Hindlimb muscle (tissue), 1 donor: ENCODE results near the gene BHLHA15. TPM values are rescaled to one million over a fixed set of nuclear protein-coding genes. Genes with fewer than 3 reads are reported as not detected.

Source experiments
- DNase-seq: peaks from one replicate; pipeline ENCODE4 v3.0.0-alpha.2; 2013
- polyA plus RNA-seq: library from polyadenylated mRNA; unstranded; fragments of 120-200 nt; gene quantifications from one replicate; pipeline ENCODE4 v1.2.1, GENCODE V29; 2013; ENCODE audit not compliant: insufficient read length

BHLHA15 gene
- polyA plus RNA-seq, 1 donor, result 0.37 TPM

DNA sequence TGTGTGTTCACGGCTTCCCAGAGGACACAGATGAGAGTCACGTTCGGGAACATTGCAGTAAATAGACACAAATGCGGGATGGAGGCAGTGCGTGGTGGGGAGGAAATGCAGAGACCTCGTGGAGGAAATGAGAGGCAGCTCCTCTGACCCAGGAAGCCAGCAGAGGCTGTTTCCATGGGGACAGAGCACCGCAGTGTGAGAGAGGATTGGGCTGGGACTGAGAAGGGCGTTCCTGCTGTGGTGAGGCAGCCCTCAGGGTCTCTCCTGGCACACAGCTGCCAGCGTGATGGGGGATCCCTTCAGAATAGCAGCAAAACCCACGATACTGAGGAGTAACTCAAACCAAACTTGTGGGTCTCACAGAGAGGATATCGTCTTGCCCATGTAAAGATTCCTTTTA lies 21.7 kb upstream of the BHLHA15 start:
- no peak for DNase-seq

DNA sequence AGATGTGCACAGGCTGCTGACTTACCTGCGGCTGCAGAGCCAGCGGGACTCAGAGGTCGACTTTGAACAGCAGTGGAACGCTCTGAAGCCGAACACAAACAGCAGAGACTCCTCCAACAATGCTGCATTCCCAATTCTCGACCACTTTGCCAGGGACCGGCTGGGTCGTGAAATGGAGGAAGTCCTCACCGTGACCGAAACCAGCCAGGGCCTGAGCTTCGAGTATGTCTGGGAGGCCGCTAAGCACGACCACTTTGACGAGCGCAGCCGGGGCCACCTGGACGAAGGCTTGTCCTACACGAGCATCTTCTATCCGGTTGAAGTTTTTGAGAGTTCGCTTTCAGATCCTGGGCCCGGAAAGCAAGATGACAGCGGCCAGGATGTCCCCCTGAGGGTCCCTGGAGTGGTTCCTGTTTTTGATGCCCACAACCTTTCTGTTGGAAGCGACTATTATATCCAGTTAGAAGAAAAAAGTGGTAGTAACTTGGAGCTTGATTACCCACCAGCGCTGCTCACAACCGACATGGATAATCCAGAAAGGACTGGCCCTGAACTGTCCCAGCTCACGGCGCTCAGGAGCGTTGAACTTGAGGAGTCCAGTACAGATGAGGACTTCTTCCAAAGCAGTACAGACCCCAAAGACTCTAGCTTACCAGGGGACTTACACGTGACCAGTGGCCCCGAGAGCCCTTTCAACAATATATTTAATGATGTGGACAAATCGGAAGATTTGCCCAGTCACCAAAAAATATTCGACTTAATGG lies 19.4 kb upstream of the BHLHA15 start:
- no peak for DNase-seq

DNA sequence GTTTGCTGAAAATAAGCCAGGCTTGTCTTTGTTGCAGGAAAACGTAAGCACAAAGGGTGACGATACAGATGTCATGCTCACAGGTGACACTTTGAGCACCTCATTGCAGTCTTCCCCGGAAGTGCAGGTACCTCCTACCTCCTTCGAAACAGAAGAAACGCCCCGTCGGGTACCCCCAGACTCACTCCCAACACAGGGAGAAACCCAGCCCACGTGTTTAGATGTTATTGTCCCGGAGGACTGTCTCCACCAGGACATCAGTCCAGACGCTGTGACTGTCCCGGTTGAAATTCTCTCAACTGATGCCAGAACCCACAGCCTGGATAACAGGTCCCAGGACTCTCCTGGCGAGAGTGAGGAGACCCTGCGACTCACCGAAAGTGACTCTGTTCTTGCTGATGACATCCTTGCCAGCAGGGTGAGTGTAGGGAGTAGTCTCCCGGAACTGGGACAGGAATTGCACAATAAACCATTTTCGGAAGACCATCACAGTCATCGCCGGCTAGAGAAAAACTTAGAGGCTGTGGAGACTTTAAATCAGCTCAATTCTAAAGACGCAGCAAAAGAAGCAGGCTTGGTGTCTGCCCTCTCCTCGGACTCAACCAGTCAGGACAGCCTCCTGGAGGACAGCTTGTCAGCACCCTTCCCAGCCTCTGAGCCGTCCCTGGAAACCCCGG lies 18.3 kb upstream of the BHLHA15 start:
- DNase-seq, result no peak

DNA sequence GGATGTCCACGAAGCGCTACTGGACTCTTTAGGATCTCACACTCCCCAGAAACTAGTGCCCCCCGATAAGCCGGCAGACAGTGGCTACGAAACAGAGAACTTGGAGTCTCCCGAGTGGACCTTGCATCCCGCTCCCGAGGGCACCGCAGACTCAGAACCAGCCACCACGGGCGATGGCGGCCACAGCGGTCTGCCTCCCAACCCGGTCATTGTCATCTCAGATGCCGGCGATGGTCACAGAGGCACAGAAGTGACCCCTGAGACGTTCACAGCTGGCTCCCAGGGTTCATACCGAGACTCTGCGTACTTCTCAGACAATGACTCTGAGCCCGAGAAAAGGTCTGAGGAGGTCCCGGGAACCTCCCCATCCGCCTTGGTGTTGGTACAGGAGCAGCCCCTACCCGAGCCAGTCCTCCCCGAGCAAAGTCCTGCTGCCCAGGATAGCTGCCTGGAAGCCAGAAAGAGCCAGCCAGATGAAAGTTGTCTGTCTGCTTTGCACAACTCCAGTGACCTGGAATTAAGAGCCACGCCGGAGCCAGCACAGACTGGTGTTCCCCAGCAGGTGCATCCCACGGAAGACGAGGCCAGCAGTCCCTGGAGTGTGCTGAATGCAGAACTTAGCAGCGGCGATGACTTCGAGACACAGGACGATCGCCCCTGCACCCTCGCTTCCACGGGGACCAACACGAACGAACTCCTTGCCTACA lies 17.6 kb upstream of the BHLHA15 start:
- DNase-seq, result no peak

DNA sequence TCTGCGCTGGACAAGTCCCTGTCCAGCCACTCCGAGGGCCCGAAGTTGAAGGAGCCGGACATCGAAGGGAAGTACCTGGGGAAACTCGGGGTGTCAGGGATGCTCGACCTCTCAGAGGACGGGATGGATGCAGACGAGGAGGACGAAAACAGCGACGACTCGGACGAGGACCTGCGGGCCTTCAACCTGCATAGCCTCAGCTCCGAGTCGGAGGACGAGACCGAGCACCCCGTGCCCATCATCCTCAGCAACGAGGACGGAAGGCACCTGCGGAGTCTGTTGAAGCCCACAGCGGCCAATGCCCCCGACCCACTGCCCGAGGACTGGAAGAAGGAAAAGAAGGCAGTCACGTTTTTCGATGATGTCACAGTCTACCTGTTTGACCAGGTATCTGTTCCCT lies 17.1 kb upstream of the BHLHA15 start:
- no peak for DNase-seq

DNA sequence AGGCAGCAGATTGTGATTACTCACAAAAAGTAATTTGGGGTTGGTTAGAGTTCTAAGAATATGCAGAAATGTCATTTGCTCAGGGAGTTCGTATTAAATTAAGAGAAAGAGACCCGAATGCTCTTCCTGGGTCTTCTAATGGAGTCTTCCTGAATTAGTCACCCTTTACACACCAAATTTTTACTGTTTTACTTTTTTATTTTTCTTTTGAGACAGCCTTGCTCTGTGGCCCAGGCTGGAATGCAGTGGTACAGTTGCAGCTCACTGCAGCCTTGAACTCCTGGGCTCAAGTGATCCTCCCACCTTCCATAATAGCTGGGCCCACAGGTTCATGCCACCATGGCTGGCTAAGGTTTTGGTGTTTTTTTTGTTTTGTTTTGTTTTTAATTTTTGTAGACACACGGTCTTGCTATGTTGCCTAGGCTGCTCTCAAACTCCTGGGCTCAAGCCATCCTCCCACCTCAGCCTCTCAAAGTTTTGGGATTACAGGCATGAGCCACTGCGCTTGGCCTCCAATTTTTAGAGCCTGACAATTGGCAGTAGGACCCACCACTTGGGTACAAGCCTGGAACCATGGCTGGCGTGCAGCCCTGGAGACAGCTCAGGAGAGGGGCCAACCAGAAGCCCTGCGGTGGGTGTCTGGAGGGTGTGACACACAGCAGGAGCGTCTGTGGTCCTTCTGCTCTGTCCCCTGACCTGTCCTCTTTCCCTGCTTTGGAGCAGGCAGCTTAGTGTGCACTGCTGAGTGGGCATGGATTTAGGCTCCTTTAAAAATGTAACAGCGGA lies 16.4 kb upstream of the BHLHA15 start:
- DNase-seq, result no peak

DNA sequence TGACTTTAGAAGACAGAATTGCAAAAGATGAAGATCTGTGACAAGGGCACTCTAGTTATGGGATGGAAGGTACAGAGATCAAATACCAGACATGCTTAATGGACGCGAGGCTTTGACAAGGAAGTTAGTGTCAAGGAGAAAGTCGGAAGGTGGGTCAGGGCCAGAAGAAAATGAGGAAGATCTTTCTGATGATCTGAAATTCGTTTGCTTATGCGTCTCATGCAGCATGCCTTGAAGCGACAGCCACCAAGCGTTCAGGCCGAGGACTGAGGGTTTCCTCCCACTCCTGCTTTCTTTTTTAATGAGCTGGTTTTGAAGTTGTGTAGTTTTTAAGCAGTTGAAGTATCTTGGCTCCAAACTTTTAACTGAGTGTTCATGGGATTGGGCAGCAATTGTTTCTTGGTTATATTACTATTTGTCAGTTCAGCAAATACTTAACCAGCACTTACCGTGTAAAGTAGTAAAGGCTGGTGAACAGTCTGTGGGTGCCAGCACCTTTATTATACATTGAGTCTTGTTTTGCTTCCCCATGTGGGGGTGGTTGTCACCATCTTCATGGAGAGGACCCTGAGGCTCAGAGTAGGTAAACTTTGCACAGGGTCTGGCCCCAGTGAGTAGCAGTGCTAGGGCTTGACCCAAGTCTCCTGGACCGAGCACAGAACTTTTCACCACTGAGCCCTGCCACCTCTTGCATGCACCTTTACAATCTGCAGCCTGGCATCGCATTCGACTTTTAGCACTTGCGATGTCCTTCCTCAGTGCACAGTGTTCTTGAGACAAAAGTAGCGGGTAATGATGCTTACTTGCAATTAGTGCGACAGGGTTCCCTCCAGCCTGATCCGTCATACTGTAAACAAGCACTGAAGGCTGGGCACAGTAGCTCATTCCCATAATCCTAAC lies 14.3 kb upstream of the BHLHA15 start:
- DNase-seq, result no peak

DNA sequence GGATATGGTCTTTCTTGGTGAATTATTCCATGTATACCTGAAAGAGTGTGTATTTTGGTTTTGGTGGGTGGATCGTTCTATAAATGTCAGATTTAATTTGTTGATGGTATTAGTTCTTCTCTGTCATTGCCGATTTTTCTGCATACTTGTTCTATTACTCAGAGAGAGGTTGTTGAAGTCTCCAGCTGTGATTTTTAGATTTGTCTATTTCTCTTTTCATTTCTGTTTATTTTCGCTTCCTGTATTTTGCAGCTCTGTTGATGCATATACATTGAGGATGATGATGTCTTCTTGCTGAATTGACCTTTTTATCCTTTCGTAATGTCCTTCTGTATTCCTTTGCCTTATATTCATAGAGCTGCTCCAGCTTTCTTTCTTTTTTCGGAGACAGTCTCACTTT lies 12.1 kb upstream of the BHLHA15 start:
- DNase-seq, result no peak

DNA sequence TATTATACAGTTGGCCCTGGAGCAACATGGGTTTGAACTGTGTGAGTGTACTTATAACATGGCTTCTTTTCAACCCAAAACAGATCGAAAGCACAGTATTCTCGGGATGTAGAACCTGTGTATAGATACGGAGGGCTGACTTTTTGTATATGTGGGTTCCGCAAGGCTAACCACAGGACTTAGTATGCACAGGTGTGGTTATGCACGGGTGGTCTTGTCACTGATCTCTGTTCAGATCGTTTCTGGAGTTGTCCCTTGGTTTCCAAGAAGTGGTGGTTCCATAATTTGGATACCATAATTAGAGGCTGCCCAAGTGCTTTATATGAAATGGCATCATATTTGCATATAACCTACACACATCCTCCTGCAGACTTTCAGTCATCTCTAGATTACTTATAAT lies 10.9 kb upstream of the BHLHA15 start:
- DNase-seq, result no peak

DNA sequence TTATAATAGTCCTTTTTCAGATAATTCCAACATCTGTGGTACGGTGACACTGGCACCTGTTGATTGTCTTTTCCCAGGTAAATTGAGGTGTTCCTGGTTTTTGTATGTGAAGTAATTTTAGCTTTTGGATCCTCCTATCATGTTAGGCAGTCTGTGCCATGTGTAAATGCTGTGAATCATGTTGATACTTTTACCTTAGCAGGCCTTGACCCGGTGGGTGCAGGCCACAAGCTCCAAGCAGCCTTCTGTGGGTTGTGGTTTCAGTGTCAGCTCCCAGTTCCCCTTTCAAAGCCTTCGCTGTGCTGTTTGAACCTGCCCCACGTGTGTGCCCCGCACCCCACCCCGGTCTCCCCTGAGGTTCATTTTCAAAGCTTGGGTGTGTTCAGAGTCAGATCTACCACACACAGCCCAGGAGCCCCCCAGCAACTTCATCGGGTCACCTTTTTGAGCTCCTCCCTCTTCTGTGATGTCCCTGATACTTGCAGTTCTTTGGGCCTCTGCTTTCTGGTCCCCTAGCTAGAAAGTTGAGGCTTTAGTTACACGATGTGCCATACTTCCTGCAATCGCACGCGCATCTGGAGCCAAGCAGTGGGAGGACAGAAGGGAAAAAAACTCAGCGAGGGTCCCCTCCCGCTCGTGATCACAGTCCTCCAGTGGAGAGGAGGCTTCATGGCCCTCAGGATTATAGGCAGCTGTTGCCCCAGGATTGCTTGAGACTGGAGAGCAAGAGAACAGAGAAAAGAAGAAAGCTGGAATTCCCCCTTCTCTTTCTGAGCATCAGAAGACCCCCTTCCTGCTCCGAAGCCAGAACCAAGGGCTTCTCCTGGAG lies 8.7 kb upstream of the BHLHA15 start:
- no peak for DNase-seq

DNA sequence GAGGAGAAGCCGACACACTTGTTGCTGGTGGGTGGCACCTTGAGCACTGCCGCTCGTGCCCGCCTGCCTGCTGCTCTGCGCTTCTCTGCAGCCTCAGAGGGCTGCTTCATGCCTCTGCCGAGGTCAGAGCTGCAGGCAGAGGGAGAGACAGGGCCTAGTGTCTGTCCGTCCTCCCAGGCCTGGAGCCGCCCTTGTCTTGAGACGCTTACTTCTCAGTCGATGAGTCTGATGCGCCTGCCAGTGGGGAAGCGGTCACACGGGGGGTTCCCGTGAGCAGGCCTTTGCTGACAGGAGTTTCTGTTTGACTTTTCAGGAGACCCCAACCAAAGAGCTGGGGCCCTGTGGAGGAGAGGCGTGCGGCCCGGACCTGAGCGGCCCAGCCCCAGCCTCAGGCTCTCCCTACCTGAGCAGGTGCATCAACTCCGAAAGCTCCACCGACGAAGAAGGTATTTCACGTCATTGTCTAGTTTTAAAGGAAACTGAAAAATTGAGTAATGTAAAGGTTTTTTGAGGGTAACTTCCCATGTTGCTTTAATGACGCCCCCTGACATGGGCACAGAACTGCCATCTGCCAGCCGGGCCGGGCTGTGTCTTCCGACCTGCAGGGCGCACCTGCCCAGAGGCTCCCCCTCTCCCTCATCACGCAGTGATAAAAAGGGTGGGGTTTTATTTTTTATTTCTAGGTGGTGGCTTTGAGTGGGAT lies 7.8 kb upstream of the BHLHA15 start:
- DNase-seq, result no peak

DNA sequence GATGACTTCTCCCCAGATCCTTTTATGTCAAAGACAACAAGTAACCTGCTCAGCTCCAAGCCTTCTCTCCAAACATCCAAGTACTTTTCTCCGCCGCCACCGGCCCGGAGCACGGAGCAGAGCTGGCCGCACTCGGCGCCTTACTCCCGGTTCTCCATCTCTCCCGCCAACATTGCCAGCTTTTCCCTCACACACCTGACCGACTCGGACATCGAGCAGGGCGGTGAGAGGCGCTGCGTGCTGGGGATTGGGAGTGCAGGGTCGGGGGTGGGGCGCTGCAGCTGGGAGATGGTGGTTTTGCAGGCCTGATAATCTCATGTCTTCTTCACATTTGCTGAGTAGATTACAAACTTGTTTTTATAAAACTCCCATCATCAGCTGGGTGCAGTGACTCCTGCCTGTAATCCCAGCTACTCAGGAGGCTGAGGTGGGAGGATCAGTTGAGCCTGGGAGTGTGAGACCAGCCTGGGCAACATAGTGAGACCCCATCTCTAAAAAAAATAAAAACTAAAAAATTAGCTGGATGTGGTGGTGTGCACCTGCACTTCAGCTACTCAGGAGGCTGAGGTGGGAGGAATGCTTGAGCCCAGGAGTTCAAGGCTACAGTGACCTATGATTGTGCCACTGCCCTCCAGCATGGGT lies 7.2 kb upstream of the BHLHA15 start:
- DNase-seq, result no peak

DNA sequence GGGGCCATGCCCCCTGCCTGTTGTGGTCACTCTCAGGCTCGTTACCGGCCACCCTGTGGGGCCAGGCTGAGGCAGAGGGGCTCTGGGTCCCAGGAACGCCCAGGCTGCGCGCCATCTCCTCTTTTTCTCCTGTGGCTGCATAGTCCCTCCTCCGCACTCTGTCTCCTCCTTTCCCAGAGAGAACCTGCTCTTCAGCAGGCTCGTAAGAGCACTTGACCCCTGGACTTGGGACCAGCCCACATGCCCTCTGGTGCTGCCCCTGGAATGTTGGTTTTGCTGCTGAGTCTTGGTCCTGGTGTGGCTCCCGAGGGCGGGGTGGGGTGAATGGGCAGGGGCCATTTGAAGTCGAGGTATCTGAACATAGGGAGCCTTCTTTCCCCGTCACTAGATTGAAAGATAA lies 6.6 kb upstream of the BHLHA15 start:
- no peak for DNase-seq

DNA sequence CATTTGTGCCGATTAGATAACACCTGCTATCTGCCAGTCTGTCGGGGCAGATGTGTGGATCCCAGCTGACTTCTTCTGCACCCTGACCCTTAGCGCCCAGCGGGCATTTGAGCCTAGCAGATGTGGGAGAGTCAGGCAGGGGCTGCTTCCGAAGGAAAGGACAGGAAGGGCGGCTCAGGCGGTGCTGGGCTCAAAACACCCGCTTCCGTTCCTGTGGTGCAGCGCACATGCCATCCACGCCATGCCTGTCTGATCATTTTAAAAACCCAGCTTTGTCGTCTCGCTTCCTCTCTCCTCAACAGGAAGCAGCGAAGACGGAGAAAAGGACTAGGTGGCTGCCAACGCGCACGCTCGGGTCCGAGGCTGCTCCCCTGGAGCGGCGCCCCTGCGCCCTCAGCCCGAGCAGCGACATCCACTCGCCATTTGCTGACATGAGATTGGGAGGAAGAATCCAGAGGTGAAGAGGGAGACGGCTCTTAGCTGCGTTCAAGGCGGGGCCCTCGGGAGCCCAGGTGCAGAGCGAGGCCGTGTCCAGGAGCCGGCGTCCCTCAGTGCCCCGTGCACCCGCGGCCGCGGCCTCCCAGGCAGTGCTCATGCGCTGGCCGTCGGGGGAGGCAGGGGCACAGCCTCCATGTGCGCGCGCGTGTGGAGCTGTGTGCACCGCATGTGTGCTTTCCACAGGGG lies 5.9 kb upstream of the BHLHA15 start:
- DNase-seq, result no peak

DNA sequence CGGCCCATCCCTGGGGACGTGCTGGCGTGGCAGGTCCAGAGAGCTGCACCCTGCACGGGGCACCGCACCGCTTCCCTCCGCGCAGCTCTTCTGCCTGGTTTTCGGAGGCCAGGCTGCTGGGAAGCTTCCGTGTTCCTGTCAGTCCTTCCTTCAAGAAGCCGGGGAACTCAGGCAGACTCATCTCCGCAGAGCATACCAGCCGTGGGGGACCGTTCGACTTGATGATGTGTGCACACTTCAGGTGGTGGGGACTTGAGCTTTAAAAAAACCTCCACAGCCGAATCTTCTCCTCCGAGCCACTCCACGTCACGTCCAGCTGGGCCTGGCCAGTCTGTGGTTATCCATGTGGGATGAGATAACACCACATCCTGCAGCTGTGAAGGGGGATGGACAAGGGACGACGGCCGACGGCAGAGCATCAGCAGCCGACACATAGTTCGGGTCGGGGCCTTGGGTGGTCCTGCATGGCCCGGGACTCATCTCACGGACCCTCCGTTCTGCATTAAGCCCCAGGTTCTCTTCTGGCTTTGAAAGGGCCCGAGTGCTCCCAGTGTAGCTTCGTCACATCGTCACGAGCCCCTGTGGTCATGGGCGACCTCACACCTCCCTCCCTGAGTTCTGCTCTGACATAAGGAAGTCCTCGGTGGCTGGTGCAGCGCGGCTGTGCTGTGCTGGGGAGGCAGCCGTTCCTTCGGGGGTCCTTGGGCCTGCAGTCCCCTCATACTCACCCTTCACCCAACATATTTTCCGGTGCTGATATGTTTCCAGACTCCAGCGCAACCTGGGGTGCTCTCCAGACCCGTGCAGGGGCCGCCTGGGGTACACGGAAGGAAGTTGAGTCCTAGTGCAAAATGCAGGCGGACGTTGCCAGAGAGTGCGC lies 4.5 kb upstream of the BHLHA15 start:
- no peak for DNase-seq

DNA sequence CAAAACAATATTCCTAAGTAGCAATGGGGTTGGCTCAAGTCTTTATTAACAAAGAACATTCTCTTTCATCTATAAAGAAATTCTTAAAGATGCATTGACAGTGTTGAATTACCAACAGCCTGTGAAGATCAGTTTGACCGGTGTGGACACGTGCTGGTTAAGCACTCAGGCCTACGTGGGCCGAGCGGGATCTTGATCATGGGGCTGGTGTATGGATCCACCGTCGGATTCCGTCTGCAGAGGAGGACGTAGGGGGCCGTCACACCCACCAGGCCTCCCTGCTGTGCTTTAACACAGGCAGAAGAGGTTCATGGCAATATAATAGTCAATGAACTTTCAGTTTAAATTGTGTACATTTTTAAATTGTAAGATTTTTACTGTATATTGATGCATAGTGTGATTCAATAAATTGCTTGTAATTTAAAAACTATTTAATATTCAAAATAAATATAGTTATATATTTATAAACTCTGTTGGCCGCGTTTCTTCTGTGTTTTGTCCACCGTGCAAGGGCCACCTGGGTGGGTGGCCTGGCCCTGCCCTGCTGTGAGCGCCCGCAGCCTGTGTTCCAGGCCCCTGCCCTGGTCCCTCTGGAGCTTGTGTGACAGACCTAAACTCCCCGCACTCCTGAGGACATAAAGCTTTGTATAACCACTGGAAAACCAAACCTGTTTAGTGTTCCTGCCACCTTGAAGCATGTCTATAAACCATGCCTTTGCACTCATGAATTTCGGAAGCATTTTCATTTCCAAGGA lies 1.9 kb upstream of the BHLHA15 start:
- DNase-seq, result no peak

DNA sequence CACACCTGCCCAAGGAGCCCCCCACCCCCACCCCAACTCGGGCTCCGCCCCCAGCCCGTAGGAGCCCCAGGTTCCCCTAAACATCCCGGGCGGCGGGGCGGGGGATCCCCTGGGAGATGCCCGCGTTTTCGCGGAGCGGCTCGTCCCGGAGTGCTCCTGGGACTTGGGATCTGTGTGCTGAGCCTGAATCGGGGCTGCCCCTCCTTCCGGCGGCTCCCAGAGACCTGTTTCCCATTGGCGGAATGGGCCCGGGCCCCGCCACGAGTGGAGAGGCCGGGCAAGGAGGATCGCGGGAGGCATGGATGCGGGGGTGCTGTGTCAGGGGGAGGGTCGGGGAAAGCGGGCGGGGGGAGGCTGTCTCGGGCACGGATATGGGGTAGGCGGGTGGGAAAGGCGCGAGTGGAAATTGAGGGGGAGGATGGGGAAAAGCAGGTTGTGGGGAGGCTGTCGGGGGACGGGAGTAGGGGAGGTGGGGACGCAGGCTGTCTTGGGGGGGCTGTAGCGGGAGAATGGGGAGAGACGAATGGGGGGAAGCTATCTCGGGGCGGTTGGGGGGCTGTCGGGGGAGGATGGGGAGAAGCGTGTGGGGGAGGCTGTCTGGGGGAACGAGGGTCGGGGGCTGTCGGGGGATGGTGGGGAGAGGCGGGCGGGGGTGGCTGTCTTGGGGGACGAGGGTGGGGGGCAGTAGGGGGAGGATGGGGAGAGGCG lies 572 bp upstream of the BHLHA15 start:
- no peak for DNase-seq
